GM12891 (cell line): ENCODE results near the gene INKA1.
"Not testable (repeated sequence)": the region's sequence is repeated elsewhere in the genome, so short reads cannot be mapped to it uniquely, and the experiment has no call there.

Experiments
- DNase-seq: peaks from one replicate; pipeline ENCODE4 v3.0.0; 2011; ENCODE audit warnings: low spot score; ENCODE audit not compliant: insufficient read length
- FAIRE-seq: peaks from 2 replicates; lab custom pipeline; 2011; peaks lifted over from hg19 to GRCh38; lab: Jason Lieb, UNC
- PAX5 ChIP-seq: IDR thresholded peaks from 2 replicates; pipeline ENCODE4 v1.6.1; 2011; ENCODE audit warnings: low read length, moderate library complexity, mild to moderate bottlenecking; ENCODE audit not compliant: insufficient read depth, severe bottlenecking
- POLR2A ChIP-seq: IDR thresholded peaks from 2 replicates; pipeline ENCODE4 v1.6.1; 2011; ENCODE audit warnings: low read depth, low read length, control low read depth
- POLR2AphosphoS5 ChIP-seq: IDR thresholded peaks from 2 replicates; pipeline ENCODE4 v1.6.1; 2011; ENCODE audit warnings: low read depth, low read length, control low read depth
- POU2F2 ChIP-seq: IDR thresholded peaks from 2 replicates; pipeline ENCODE4 v1.6.1; 2011; ENCODE audit warnings: low read depth, mild to moderate bottlenecking, control low read depth, low read length, moderate library complexity
- SPI1 ChIP-seq: IDR thresholded peaks from 2 replicates; pipeline ENCODE4 v1.6.1; 2011; ENCODE audit warnings: low read depth, low read length, control low read depth
- TAF1 ChIP-seq: IDR thresholded peaks from 2 replicates; pipeline ENCODE4 v1.6.1; 2011; ENCODE audit warnings: low read depth, low read length, control low read depth

Gene INKA1

DNA sequence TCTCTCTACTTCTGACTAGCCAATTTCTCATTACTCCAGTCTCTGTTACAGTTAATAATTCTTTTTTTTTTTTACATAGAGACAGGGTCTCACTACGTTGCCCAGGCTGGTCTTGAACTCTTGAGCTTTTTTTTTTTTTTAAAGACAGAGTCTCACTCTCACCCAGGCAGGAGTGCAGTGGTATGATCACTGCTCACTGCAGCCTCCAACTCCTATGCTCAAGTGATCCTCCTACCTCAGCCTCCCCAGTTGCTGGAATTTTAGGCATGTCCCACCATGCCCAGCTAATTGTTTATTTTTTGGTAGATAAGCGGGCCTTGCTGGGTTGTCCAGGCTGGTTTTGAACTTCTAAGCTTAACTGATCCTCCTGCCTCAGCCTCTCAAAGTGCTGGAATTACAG is 30.4 kb upstream of the INKA1 start:
- DNase-seq (no peak), FAIRE-seq (no peak)
- TF ChIP-seq POU2F2, result no peak
- TF ChIP-seq SPI1, result no peak
- no peak for TF ChIP-seq POLR2AphosphoS5
- no peak for TF ChIP-seq PAX5
- TF ChIP-seq TAF1, result no peak
- no peak for TF ChIP-seq POLR2A

DNA sequence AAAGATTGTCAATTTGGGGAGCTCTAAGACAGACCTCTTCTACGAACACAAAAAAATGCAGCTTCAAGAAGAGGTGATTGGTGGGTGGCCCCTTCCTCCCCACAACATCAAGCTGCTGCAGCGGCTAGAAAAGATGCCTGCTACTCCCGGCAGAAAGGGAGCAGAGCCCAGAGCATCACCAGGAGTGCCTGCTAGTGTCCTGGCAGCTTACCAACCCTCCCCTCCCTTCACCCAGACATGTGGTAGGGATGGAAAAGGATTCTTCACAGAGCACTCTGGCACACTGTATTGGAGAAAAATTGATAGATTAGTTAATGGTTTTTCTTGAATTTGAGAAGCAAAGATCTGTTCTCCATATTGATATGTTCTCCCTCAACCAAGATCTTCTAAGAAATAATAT is 27.5 kb upstream of the INKA1 start:
- FAIRE-seq, result no peak
- TF ChIP-seq PAX5 (no peak), POU2F2 (no peak)
- no peak for DNase-seq

DNA sequence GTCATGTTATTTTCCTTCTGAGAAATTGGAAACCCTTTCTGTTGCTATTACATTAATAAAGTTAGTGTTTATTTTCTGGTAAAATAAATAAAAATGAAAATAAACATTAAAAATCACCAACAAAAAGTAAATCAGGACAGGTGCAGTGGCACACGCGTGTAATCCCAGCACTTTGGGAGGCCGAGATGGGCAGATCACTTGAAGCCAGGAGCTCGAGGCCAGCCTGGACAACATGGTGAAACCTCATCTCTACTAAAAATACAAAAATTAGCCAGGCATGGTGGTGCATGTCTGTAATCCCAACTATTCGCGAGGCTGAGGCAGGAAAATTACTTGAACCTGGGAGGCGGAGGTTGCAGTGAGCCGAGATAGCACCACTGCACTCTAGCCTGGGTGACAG is 27.0 kb upstream of the INKA1 start:
- DNase-seq, FAIRE-seq: not testable (repeated sequence)

DNA sequence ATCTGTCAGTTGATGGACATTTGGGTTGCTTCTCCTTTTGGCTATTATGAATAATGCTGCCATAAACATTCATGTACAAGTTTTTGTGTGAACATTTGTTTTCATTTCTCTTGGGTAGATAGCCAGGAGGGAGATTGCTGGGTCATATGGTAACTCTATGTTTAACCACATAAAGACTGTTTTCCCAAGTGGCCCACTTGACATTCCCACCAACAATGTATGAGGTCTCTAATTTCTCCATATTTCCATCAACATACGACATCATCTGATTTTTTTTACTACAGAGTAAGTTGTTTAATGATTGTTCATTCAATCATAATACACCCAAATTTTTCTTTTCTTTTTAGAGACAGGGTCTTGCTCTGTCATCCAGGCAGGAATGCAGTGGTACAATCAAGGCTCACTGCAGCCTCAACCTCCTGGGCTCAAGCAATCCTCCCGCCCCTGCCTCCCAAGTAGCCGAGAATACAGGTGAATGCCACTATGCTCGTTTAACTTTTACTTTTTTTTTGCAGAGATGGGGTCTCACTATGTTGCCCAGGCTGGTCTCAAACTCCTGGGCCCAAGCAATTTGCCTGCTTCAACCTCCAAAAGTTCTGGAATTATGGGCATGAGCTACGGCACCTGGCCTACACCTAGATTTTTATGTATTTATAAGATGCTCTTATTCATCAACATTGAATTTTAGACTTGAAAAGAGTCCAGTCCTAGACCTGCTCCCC is 23.5 kb upstream of the INKA1 start:
- TF ChIP-seq POU2F2, result no peak
- no peak for TF ChIP-seq SPI1
- no peak for TF ChIP-seq POLR2A
- TF ChIP-seq PAX5, result no peak
- no peak for TF ChIP-seq TAF1
- TF ChIP-seq POLR2AphosphoS5, result no peak
- DNase-seq (no peak), FAIRE-seq (peak; percentile 41)

DNA sequence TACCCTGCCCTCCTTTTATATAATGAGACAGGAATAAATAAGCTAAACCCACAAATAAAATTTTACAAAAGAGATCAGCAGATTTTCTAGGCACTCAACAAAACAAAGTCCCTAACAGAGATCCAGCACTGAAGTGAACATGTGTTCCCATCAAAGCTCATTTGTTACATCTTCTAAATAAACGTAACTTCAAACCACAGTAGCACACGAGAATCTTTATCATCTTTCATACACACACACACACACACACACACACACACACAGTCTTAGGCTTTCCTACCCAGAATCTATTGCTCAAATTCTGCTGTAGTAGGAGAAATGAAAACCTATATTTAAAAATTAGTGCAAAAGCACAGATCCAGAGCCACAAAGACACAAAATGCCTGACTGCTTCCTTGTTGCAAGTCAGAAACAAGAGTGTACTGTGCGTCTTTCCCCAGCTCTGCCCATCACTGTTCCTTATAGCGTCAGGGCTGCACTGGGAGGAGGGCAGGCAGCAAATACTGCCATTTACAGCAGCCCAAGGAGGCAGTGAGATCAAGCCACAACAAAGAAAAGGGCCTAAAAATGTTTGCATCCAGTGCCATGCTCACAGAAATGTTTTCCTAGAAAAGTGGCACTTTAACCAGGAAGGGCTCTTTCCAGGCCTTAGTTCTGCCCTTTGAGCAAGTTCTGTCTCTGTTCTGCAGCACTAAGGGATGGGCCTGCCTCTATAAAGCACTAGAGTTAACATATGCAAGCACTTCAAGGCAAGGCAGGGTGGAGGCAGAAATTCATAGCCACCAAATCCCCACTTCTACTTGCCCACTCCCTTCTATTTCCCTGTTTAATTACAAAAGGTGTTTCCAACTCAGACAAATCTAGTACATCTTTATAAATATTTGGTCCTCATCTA is 22.7 kb upstream of the INKA1 start:
- FAIRE-seq, result no peak
- TF ChIP-seq TAF1 (no peak), PAX5 (no peak), POLR2A (no peak), SPI1 (no peak), POLR2AphosphoS5 (no peak), POU2F2 (no peak)
- no peak for DNase-seq

DNA sequence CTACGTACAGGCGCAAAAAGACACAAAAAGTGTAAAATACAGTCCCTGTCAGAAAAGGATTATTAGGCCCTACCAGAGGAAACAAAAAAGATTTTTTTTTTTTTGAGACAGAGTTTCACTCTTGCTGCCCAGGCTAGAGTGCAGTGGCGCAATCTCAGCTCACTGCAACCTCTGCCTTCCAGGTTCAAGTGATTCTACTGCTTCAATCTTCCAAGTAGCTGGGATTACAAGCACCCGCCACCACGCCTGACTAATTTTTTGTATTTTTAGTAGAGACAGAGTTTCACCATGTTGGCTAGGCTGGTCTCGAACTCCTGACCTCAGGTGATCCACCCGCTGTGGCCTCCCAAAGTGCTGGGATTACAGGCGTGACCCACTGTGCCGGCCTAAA is 22.1 kb upstream of the INKA1 start:
- not testable (repeated sequence) for FAIRE-seq, DNase-seq

DNA sequence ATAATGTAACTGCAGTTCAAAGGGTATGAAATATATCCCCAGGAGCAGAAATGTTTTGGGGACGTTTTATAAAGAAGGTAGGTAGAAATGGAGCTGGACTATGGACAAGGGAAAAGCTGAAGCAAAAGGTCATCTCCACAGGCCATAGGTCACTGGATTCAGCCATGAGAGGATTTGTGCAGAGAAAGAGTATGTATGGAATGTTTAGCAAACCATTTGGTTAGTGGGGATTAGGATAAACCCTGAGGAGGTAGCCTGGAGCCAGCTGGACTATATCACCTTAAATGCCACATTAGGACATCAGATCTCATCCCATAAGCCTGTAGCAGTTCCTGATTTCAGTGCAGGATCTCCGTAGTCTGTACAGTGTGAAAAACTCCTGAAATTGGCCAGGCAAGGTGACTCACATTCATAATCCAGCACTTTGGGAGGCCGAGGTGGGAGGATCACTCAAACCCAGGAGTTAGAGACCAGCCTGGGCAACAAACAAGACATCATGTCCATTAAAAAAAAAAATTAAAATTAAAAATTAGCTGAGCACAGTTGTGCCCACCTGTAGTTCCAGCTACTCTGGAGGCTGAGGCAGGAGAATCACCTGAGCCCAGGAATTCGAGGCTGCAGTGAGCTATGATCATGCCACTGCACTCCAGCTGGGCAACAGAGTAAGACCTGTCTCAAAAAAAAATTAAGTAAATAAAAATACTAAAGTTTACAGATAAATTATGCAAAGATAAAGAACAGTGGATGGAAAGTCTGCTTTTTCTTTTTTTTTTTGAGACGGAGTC is 21.5 kb upstream of the INKA1 start:
- no peak for TF ChIP-seq POLR2AphosphoS5
- no peak for TF ChIP-seq PAX5
- TF ChIP-seq POU2F2, result no peak
- TF ChIP-seq POLR2A, result no peak
- TF ChIP-seq SPI1, result no peak
- TF ChIP-seq TAF1, result no peak
- no peak for FAIRE-seq
- no peak for DNase-seq

DNA sequence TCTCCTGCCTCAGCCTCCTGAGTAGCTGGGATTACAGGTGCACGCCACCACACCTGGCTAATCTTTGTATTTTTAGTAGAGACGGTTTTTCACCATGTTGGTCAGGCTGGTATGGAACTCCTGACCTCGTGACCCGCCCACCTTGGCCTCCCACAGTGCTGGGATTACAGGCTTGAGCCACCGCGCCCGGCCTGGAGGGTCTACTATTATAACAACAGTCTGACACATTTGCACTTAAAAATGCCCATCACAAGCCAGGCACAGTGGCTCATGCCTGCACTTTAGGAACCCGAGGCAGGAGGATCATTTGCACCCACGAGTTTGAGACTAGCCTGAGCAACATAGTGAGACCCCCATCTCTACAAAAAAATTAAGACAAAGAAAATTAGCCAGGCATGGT is 20.8 kb upstream of the INKA1 start:
- DNase-seq, FAIRE-seq: not testable (repeated sequence)

DNA sequence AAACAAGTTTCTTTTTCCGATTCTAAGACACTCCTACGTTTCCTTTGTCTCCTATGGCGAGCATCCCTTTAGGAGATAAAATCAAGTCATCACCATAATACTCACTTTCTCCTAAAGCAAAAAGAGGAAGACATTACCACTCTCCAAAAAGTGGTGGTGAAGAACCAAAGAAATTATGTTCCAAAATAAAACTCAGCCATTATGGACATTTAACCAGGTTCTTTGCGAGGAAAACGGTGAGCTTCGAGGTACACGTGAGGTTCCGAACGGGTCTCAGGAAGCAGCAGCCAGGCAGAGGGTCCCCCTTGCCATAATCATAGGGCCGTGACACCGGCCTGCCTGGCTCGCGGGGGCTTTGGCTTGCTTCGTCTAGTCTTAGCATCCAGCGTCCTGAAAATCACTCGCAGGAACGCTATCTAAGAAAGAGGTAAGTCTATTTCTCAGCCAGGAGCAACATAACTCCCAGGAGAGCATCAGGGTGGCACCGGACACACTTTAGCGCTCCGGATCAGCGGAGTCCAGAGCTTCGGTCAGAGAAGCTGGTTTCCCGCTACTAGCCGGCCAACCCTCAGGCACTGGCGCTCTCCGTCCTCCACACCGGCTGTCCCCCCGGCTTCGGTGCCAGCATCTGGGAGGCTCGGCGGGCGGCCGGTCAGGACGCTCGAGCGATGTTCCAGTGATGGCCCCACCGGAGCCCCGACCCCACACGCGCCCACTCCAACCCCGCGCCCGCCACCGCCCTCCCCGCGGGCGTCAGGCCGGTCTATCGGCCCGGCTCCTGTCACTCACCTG is 17.3 kb upstream of the INKA1 start:
- FAIRE-seq, result peak; percentile 73
- DNase-seq, result no peak
- TF ChIP-seq TAF1, result no peak
- TF ChIP-seq POLR2A, result no peak
- no peak for TF ChIP-seq SPI1
